HCT116 (cell line): Measurements from ENCODE around the gene TBC1D17. TPM values are rescaled to one million over a fixed set of nuclear protein-coding genes. Genes with fewer than 3 reads are reported as not detected.

Experiments
- ATAC-seq: fragments of 200-7000 bp; cut with Tn5 transposase; 2 replicates; pipeline ENCODE4 v1.9.1; 2020; ENCODE audit warnings: mild to moderate bottlenecking, moderate library complexity
- BruUV-seq: library from RNA; stranded (reverse); fragments of 400-500 nt; replicated peaks from 2 replicates; lab custom pipeline; 2021; lab: Mats Ljungman, UMichigan
- CTCF ChIA-PET: fragments of 300-600 bp; sonication (Branson Sonifier 250); formaldehyde crosslinking; loops from one replicate; lab custom pipeline; 2021; ENCODE audit warnings: antibody characterized with exemption; lab: Charles Lee
- POLR2A ChIA-PET: fragments of 300-600, 350-600 bp; sonication (Branson Sonifier 250); formaldehyde crosslinking; loops from one replicate; lab custom pipeline; 2021; ENCODE audit warnings: antibody characterized with exemption; lab: Charles Lee
- RAD21 ChIA-PET, 2 experiments: fragments of 300-600 bp; sonication (Branson Sonifier 250); formaldehyde crosslinking; loops; one replicate each; lab custom pipeline; 2023; ENCODE audit warnings: low total read pairs in 2 of 2; ENCODE audit not compliant: uncharacterized antibody in 2 of 2, unreplicated experiment in 2 of 2, low non-redundant PET in 1 of 2; lab: Charles Lee
- DNase-seq: peaks from one replicate; pipeline ENCODE4 v3.0.0-alpha.2; 2010; ENCODE audit warnings: low read depth, low spot score
- H2AFZ ChIP-seq: fragments of 200-600 bp; shearing (Covaris generic), sonication (generic); 2 replicates; pipeline ENCODE4 v1.6.1; 2017; ENCODE audit warnings: low read depth, mixed run types, mixed read lengths, antibody characterized with exemption, low read length; ENCODE audit not compliant: poor library complexity, severe bottlenecking
- H3K27ac ChIP-seq: 2 replicates; pipeline ENCODE4 v1.5.1; 2012; ENCODE audit warnings: low read depth, low read length
- H3K27me3 ChIP-seq: fragments of 200-600 bp; sonication (generic); 2 replicates; pipeline ENCODE4 v1.6.1; 2016; ENCODE audit warnings: mixed run types, low read length, mixed read lengths; ENCODE audit not compliant: insufficient read depth
- H3K36me3 ChIP-seq, 2 experiments: fragments of 200-500 bp in 1 of 2; fragments of 200-600 bp in 1 of 2; sonication (Bioruptor generic) in 1 of 2; sonication (generic) in 1 of 2; 2 replicates each; pipeline versions ENCODE4 v1.5.1 to v1.6.1; 2014 to 2016; ENCODE audit warnings: low read length in 2 of 2, inconsistent platforms in 1 of 2, mixed read lengths in 1 of 2, mixed run types in 1 of 2; ENCODE audit not compliant: insufficient read depth in 2 of 2, control insufficient read depth in 1 of 2
- H3K4me1 ChIP-seq, 2 experiments: fragments of 200-600 bp in 1 of 2; sonication (generic) in 1 of 2; 2 replicates each; pipeline versions ENCODE4 v1.5.1 to v1.6.1; 2012 to 2017; ENCODE audit warnings: low read length in 2 of 2, inconsistent platforms in 1 of 2, mild to moderate bottlenecking in 1 of 2, mixed read lengths in 1 of 2, mixed run types in 1 of 2, moderate library complexity in 1 of 2; ENCODE audit not compliant: insufficient read depth in 2 of 2, control insufficient read depth in 1 of 2
- H3K4me2 ChIP-seq: fragments of 200-600 bp; sonication (generic); 2 replicates; pipeline ENCODE4 v1.6.1; 2017; ENCODE audit warnings: mixed run types, low read length, mixed read lengths
- H3K4me3 ChIP-seq, 2 experiments: fragments of 200-600 bp in 1 of 2; sonication (generic) in 1 of 2; replicated peaks in 1 of 2; 2 replicates each; pipeline ENCODE4 v1.5.1; 2011 to 2016; ENCODE audit warnings: low read length in 2 of 2, control low read depth in 1 of 2, low read depth in 1 of 2, mild to moderate bottlenecking in 1 of 2, mixed read lengths in 1 of 2, mixed run types in 1 of 2
- H3K79me2 ChIP-seq: fragments of 200-600 bp; sonication (generic); 2 replicates; pipeline ENCODE4 v1.6.1; 2017; ENCODE audit warnings: mild to moderate bottlenecking, mixed run types, low read length, moderate library complexity, mixed read lengths; ENCODE audit not compliant: insufficient read depth
- H3K9ac ChIP-seq: fragments of 200-600 bp; sonication (generic); 2 replicates; pipeline ENCODE4 v1.6.1; 2016; ENCODE audit warnings: low read length, mixed read lengths
- H3K9me2 ChIP-seq: fragments of 200-600 bp; sonication (generic), shearing (Covaris generic); 2 replicates; pipeline ENCODE4 v1.6.1; 2017; ENCODE audit warnings: mixed run types, mild to moderate bottlenecking, moderate library complexity; ENCODE audit not compliant: insufficient read depth
- H3K9me3 ChIP-seq, 2 experiments: fragments of 200-500 bp in 1 of 2; fragments of 200-600 bp in 1 of 2; sonication (Bioruptor generic) in 1 of 2; sonication (generic) in 1 of 2; 2 replicates each; pipeline ENCODE4 v1.6.1; 2014 to 2017; ENCODE audit warnings: low read length in 2 of 2, mixed read lengths in 2 of 2, inconsistent platforms in 1 of 2, low read depth in 1 of 2, mild to moderate bottlenecking in 1 of 2, mixed run types in 1 of 2, moderate library complexity in 1 of 2; ENCODE audit not compliant: control insufficient read depth in 1 of 2, insufficient read depth in 1 of 2
- H4K20me1 ChIP-seq: fragments of 200-600 bp; sonication (generic), shearing (Covaris generic); 2 replicates; pipeline ENCODE4 v1.6.1; 2017; ENCODE audit warnings: mixed run types, mild to moderate bottlenecking, moderate library complexity; ENCODE audit not compliant: insufficient read depth
- EZH2 ChIP-seq: fragments of 200-600 bp; sonication (generic); IDR thresholded peaks from 2 replicates; pipeline ENCODE4 v1.6.1; 2017; ENCODE audit warnings: antibody characterized with exemption, mixed run types
- JUND ChIP-seq: IDR thresholded peaks from 2 replicates; pipeline ENCODE4 v1.6.1; 2012
- SIN3A ChIP-seq: IDR thresholded peaks from 2 replicates; pipeline ENCODE4 v1.6.1; 2012; ENCODE audit warnings: low read depth
- SP1 ChIP-seq: IDR thresholded peaks from 2 replicates; pipeline ENCODE4 v1.6.1; 2012; ENCODE audit warnings: low read depth
- SRF ChIP-seq: IDR thresholded peaks from 2 replicates; pipeline ENCODE4 v1.6.1; 2012; ENCODE audit warnings: low read depth
- YY1 ChIP-seq: IDR thresholded peaks from 2 replicates; pipeline ENCODE4 v1.6.1; 2011; ENCODE audit warnings: low read length, low read depth, moderate library complexity, mild to moderate bottlenecking; ENCODE audit not compliant: insufficient replicate concordance; ENCODE audit errors: extremely low read depth
- ZNF274 ChIP-seq: fragments of 200-500 bp; sonication (Bioruptor generic); IDR thresholded peaks from 2 replicates; pipeline ENCODE4 v1.6.1; 2014; ENCODE audit warnings: mild to moderate bottlenecking, low read depth, low read length, inconsistent platforms
- intact Hi-C: fragments of 100-400 bp; cut with micrococcal nuclease; formaldehyde crosslinking; loops from 2 replicates; pipeline ENCODE4 v1.10.0; 2022
- total RNA-seq: library from RNA; stranded (reverse); gene quantifications from one replicate; pipeline ENCODE4 v1.2.1, GENCODE V29; 2021; ENCODE audit not compliant: unreplicated experiment
- TF ChIP-seq, protein P1 (sequence below), 3 experiments: fragments of 200-600 bp in 1 of 3; sonication (generic) in 1 of 3; IDR thresholded peaks in 2 of 3; conservative IDR thresholded peaks in 1 of 3; 2 replicates each; pipeline ENCODE4 v1.5.1; 2012 to 2017; ENCODE audit warnings: low read depth in 2 of 3, low read length in 2 of 3, antibody characterized with exemption in 1 of 3, borderline replicate concordance in 1 of 3, control low read depth in 1 of 3, mild to moderate bottlenecking in 1 of 3, mixed read lengths in 1 of 3, mixed run types in 1 of 3, moderate library complexity in 1 of 3; ENCODE audit not compliant: insufficient read depth in 1 of 3
- TF ChIP-seq, protein P2 (sequence below): IDR thresholded peaks from 2 replicates; pipeline ENCODE4 v1.6.1; 2011; ENCODE audit warnings: mild to moderate bottlenecking, low read length, moderate library complexity; ENCODE audit not compliant: insufficient replicate concordance; ENCODE audit errors: extremely low read depth
- TF ChIP-seq, protein P3 (sequence below): IDR thresholded peaks from 2 replicates; pipeline ENCODE4 v1.6.1; 2012

The TBC1D17 gene
- total RNA-seq, 1 experiment from 2014 or later: 32.9 TPM

DNA sequence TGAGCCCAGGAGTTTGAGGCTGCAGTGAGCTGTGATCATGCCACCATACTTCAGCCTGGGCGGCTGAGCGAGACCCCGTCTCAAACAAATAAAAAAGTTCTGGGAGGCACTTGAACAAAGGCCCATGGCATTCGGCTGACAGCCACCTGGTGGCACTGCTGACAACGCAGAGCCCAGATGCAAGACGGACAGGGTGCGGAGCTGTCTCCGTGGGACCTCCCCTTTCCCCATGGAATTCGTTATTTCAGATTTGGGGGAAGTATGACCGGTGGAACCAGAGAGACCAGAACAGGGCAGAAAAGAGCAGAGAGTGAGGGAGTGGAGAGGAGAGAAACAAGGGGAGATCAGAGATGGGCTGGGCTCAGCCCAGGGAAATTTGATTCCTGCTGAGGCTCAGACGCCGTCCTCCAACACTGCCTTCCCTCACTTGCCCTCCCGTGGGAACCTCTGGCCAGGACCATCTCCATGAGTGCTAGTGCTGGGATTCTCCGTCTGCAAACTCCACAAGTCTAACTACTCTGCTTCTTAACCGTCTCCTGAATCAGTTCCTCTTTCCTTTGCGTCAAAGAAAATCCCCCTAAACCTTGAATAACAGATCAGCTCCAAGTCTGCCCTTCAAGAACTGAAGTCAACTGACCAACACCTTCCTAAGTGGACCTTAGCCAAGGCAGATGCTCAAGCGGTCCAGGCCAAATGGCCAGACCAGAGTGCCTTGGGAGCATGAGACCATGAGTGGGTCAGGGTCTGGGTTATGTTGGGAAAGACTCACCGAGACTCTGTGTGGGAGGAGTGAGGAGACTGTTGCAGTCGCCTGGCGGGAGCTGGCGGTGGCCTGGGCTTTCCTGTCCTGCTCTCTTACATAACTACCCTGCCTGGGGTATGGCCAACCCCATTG, 39.6 kb downstream of the TBC1D17 start:
- no peak for DNase-seq
- TF ChIP-seq, protein P1, sequence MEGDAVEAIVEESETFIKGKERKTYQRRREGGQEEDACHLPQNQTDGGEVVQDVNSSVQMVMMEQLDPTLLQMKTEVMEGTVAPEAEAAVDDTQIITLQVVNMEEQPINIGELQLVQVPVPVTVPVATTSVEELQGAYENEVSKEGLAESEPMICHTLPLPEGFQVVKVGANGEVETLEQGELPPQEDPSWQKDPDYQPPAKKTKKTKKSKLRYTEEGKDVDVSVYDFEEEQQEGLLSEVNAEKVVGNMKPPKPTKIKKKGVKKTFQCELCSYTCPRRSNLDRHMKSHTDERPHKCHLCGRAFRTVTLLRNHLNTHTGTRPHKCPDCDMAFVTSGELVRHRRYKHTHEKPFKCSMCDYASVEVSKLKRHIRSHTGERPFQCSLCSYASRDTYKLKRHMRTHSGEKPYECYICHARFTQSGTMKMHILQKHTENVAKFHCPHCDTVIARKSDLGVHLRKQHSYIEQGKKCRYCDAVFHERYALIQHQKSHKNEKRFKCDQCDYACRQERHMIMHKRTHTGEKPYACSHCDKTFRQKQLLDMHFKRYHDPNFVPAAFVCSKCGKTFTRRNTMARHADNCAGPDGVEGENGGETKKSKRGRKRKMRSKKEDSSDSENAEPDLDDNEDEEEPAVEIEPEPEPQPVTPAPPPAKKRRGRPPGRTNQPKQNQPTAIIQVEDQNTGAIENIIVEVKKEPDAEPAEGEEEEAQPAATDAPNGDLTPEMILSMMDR (IDR thresholded peaks at IDR 0.05 in 2 of 3, conservative IDR thresholded peaks at IDR 0.05 in 1 of 3; ENCODE audit: borderline replicate concordance in 1 of 3, insufficient read depth in 1 of 3, low read depth in 2 of 3, low read length in 2 of 3): peak in 1 of 3 experiments; percentile 49; a peak in 3 of 6 replicates
- no peak for TF ChIP-seq SP1
- Histone ChIP-seq H3K4me2 (no peak overlapping the region), H3K4me3 (no peak overlapping the region), H3K79me2 (peaks cover 96% of the 10 kb centered on the region), H4K20me1 (peaks cover 6% of the 10 kb centered on the region; the same call in 1 of the 2 replicates), H3K9me2 (no peaks in the 10 kb centered on the region), H3K27ac (no peak overlapping the region), H3K9ac (no peak overlapping the region), H3K9me3 (no peaks in the 10 kb centered on the region), H3K4me1 (no peaks in the 10 kb centered on the region), H3K36me3 (peaks cover 34 to 48% of the 10 kb centered on the region in 2 experiments), H3K27me3 (no peaks in the 10 kb centered on the region), H2AFZ (no peak overlapping the region)
- ChIA-PET POLR2A (no interaction called here), CTCF (no interaction called here), RAD21 (no interaction called here)
- ATAC-seq: peak; percentile 67
- intact Hi-C loops: no loop called here
- BruUV-seq: no TSS peak

DNA sequence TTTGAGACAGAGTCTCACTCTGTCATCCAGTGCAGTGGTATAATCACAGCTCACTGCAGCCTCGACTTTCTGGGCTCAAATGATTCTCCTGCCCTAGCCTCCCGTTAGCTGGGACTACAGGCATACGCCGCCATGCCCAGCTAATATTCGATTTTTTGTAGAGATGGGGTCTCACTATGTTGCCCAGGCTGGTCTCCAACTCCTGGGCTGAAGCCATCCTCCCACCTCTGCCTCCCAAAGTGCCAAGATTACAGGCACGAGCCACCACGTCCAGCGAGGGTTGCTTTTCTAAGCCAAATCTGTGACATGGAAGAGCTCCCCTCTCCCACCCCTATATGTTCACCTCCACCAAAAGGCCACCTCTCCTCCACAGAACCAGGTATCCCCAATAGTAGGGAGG, 40.6 kb downstream of the TBC1D17 start:
- DNase-seq: no peak
- H3K4me1 ChIP-seq: no peaks in the 10 kb centered on the region
- ChIA-PET POLR2A (interaction anchor here (1.0 kb wide), 1 partner anchor 12 kb away, joined by 3 read pairs; no protein-coding TSS in a partner anchor), RAD21 (no interaction called here), CTCF (no interaction called here)
- no peak overlapping the region for H3K9ac ChIP-seq
- no peak overlapping the region for H3K27ac ChIP-seq
- no peaks in the 10 kb centered on the region for H3K9me3 ChIP-seq
- no peaks in the 10 kb centered on the region for H3K27me3 ChIP-seq
- peaks cover 31 to 42% of the 10 kb centered on the region in 2 experiments for H3K36me3 ChIP-seq
- H2AFZ ChIP-seq: no peak overlapping the region
- H3K4me2 ChIP-seq: no peak overlapping the region
- intact Hi-C loops: no loop called here
- H3K9me2 ChIP-seq: no peaks in the 10 kb centered on the region
- no peak overlapping the region for H3K4me3 ChIP-seq
- no TSS peak for BruUV-seq
- H3K79me2 ChIP-seq: peaks cover 98% of the 10 kb centered on the region
- peaks cover 7% of the 10 kb centered on the region; the same call in 1 of the 2 replicates for H4K20me1 ChIP-seq
- no peak for ATAC-seq
- TF ChIP-seq YY1 (no peak), SRF (no peak), JUND (no peak), SP1 (no peak), SIN3A (no peak), ZNF274 (no peak), EZH2 (no peak)
- TF ChIP-seq, protein P1 (IDR thresholded peaks at IDR 0.05 in 2 of 3, conservative IDR thresholded peaks at IDR 0.05 in 1 of 3; ENCODE audit: borderline replicate concordance in 1 of 3, insufficient read depth in 1 of 3, low read depth in 2 of 3, low read length in 2 of 3): no peak
- TF ChIP-seq, protein P2, sequence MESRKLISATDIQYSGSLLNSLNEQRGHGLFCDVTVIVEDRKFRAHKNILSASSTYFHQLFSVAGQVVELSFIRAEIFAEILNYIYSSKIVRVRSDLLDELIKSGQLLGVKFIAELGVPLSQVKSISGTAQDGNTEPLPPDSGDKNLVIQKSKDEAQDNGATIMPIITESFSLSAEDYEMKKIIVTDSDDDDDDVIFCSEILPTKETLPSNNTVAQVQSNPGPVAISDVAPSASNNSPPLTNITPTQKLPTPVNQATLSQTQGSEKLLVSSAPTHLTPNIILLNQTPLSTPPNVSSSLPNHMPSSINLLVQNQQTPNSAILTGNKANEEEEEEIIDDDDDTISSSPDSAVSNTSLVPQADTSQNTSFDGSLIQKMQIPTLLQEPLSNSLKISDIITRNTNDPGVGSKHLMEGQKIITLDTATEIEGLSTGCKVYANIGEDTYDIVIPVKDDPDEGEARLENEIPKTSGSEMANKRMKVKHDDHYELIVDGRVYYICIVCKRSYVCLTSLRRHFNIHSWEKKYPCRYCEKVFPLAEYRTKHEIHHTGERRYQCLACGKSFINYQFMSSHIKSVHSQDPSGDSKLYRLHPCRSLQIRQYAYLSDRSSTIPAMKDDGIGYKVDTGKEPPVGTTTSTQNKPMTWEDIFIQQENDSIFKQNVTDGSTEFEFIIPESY: no peak
- TF ChIP-seq, protein P3, sequence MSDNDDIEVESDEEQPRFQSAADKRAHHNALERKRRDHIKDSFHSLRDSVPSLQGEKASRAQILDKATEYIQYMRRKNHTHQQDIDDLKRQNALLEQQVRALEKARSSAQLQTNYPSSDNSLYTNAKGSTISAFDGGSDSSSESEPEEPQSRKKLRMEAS: no peak
